Neural cell (in vitro differentiated cells): Measurements from ENCODE around the gene CETN2. TPM values are rescaled to one million over a fixed set of nuclear protein-coding genes. Genes with fewer than 3 reads are reported as not detected.

Experiments used
- H2AFZ ChIP-seq: fragments of 200-600, 300-800 bp; sonication (generic), shearing (Covaris generic); 2 replicates; pipeline ENCODE4 v1.6.0; 2014; ENCODE audit warnings: low read depth, mild to moderate bottlenecking, antibody characterized with exemption, low read length, moderate library complexity
- H3F3A ChIP-seq: fragments of 200-600 bp; shearing (Covaris generic); 2 replicates; pipeline ENCODE4 v1.6.1; 2016; ENCODE audit warnings: mild to moderate bottlenecking, moderate library complexity, mixed read lengths, antibody characterized with exemption, low read length; ENCODE audit not compliant: insufficient read depth, poor library complexity, severe bottlenecking
- H3K27ac ChIP-seq: fragments of 200-600, 300-800 bp; sonication (generic), shearing (Covaris generic); 2 replicates; pipeline ENCODE4 v1.5.1; 2014; ENCODE audit warnings: mild to moderate bottlenecking, low read length, moderate library complexity
- H3K27me3 ChIP-seq: fragments of 300-800, 200-600 bp; sonication (generic), shearing (Covaris generic); 2 replicates; pipeline ENCODE4 v1.6.0; 2014; ENCODE audit warnings: mild to moderate bottlenecking, low read depth, low read length, moderate library complexity; ENCODE audit not compliant: insufficient read depth
- H3K36me3 ChIP-seq: fragments of 300-800, 200-600 bp; sonication (generic), shearing (Covaris generic); 2 replicates; pipeline ENCODE4 v1.5.1; 2014; ENCODE audit warnings: mild to moderate bottlenecking, antibody characterized with exemption, low read length, moderate library complexity; ENCODE audit not compliant: insufficient read depth
- H3K4me2 ChIP-seq: fragments of 300-800, 200-600 bp; sonication (generic), shearing (Covaris generic); 2 replicates; pipeline ENCODE4 v1.6.0; 2014; ENCODE audit warnings: mild to moderate bottlenecking, low read length
- H3K4me3 ChIP-seq: fragments of 300-800, 200-600 bp; sonication (generic), shearing (Covaris generic); 2 replicates; pipeline ENCODE4 v1.5.1; 2014; ENCODE audit warnings: mild to moderate bottlenecking, low read length, moderate library complexity
- H3K79me2 ChIP-seq: fragments of 200-600 bp; shearing (Covaris generic); replicated peaks from 2 replicates; pipeline ENCODE4 v1.6.0; 2014; ENCODE audit warnings: mild to moderate bottlenecking, low read length, moderate library complexity; ENCODE audit not compliant: insufficient read depth
- H3K9ac ChIP-seq: fragments of 300-800, 200-600 bp; sonication (generic), shearing (Covaris generic); 2 replicates; pipeline ENCODE4 v1.6.1; 2016; ENCODE audit warnings: mild to moderate bottlenecking, low read length, mixed read lengths
- H3K9me2 ChIP-seq: fragments of 200-600 bp; shearing (Covaris generic); 2 replicates; pipeline ENCODE4 v1.6.1; 2016; ENCODE audit warnings: mild to moderate bottlenecking, low read length, mixed read lengths; ENCODE audit not compliant: insufficient read depth
- H3K9me3 ChIP-seq: fragments of 200-600, 300-800 bp; sonication (generic), shearing (Covaris generic); 2 replicates; pipeline ENCODE4 v1.6.1; 2016; ENCODE audit warnings: mild to moderate bottlenecking, mixed run types, low read length, moderate library complexity, mixed read lengths
- H4K20me1 ChIP-seq: fragments of 200-600 bp; shearing (Covaris generic); 2 replicates; pipeline ENCODE4 v1.6.1; 2016; ENCODE audit warnings: mild to moderate bottlenecking, mixed run types; ENCODE audit not compliant: insufficient read depth
- CTCF ChIP-seq: fragments of 450-650 bp; IDR thresholded peaks from 2 replicates; pipeline ENCODE4 v1.5.1; 2014; ENCODE audit warnings: antibody characterized with exemption, mild to moderate bottlenecking, moderate library complexity; ENCODE audit not compliant: poor library complexity, severe bottlenecking
- EZH2 ChIP-seq: fragments of 200-600, 300-800 bp; shearing (Covaris generic), sonication (generic); IDR thresholded peaks from 2 replicates; pipeline ENCODE4 v1.6.1; 2014; ENCODE audit warnings: antibody characterized with exemption, low read length, borderline replicate concordance, mild to moderate bottlenecking; ENCODE audit not compliant: insufficient read depth, poor library complexity, severe bottlenecking
- MXI1 ChIP-seq: fragments of 450-650 bp; conservative IDR thresholded peaks from 2 replicates; pipeline ENCODE4 v1.6.1; 2014; ENCODE audit warnings: antibody characterized with exemption, mild to moderate bottlenecking; ENCODE audit not compliant: poor library complexity, severe bottlenecking
- POLR2AphosphoS5 ChIP-seq: IDR thresholded peaks from 2 replicates; pipeline ENCODE4 v1.6.1; 2012
- RAD21 ChIP-seq: fragments of 450-650 bp; conservative IDR thresholded peaks from 2 replicates; pipeline ENCODE4 v1.6.1; 2014; ENCODE audit warnings: antibody characterized with exemption, mild to moderate bottlenecking, moderate library complexity
- REST ChIP-seq: IDR thresholded peaks from 2 replicates; pipeline ENCODE4 v1.6.1; 2012; ENCODE audit warnings: borderline replicate concordance
- SMC3 ChIP-seq: fragments of 450-650 bp; conservative IDR thresholded peaks from 2 replicates; pipeline ENCODE4 v1.6.1; 2014; ENCODE audit warnings: antibody characterized with exemption, mild to moderate bottlenecking, moderate library complexity; ENCODE audit not compliant: poor library complexity
- TAF1 ChIP-seq: IDR thresholded peaks from 2 replicates; pipeline ENCODE4 v1.6.1; 2012; ENCODE audit warnings: low read depth
- polyA minus RNA-seq: library from RNA; depleted of rRNA, polyadenylated mRNA; stranded (reverse); fragments of >200 nt; gene quantifications from 2 replicates; pipeline ENCODE4 v1.2.3, GENCODE V29; 2014
- polyA plus RNA-seq: library from polyadenylated mRNA; depleted of rRNA; stranded (reverse); fragments of >200 nt; gene quantifications from 2 replicates; pipeline ENCODE4 v1.2.3, GENCODE V29; 2014

Gene CETN2
- polyA plus RNA-seq (138 and 163 TPM in 2 replicates), polyA minus RNA-seq (37.0 and 48.3 TPM in 2 replicates)

- Histone ChIP-seq H3F3A (no peaks in the 10 kb centered on the region), H3K9ac (peak within 1 kb of the TSS; percentile 73), H3K4me3 (peak within 1 kb of the TSS; percentile 76), H3K27me3 (no peaks in the 10 kb centered on the region), H3K27ac (peak within 1 kb of the TSS; percentile 65), H3K36me3 (no peaks in the 10 kb centered on the region), H4K20me1 (no peaks in the 10 kb centered on the region), H3K79me2 (peaks cover 28% of the 10 kb centered on the region), H3K4me2 (peak within 1 kb of the TSS; percentile 73), H3K9me3 (no peaks in the 10 kb centered on the region), H2AFZ (peak within 1 kb of the TSS; percentile 40), H3K9me2 (no peaks in the 10 kb centered on the region)
- TF ChIP-seq MXI1 (peak; percentile 77), POLR2AphosphoS5 (peak; percentile 64), TAF1 (no peak), REST (no peak), RAD21 (peak; percentile 43), CTCF (peak; percentile 15)
Observed at GRCh38 chrX:152830312-152831305, at the start of gene CETN2, which contains the start of gene NSDHL. Gene CETN2 (minus strand): TSS chrX:152830757. CDS start chrX:152830710, 47 bp downstream. Gene NSDHL (plus strand): TSS chrX:152831063. CDS start chrX:152846325, 15,262 bp downstream.

- Histone ChIP-seq H3K27me3 (no peaks in the 10 kb centered on the region), H3K27ac (no peak overlapping the region), H3K79me2 (no peaks in the 10 kb centered on the region), H3K9ac (no peak overlapping the region), H3K36me3 (no peaks in the 10 kb centered on the region), H4K20me1 (no peaks in the 10 kb centered on the region), H3F3A (no peaks in the 10 kb centered on the region), H2AFZ (no peak overlapping the region), H3K9me2 (no peaks in the 10 kb centered on the region), H3K4me2 (no peak overlapping the region), H3K9me3 (no peaks in the 10 kb centered on the region), H3K4me3 (no peak overlapping the region)
- no peak for TF ChIP-seq TAF1
- TF ChIP-seq SMC3 = no peak
- TF ChIP-seq POLR2AphosphoS5 = no peak
- no peak for TF ChIP-seq MXI1
- TF ChIP-seq EZH2 = no peak
- no peak for TF ChIP-seq RAD21
- TF ChIP-seq REST = no peak
- TF ChIP-seq CTCF = no peak
Observed at GRCh38 chrX:152878976-152879755, 48.6 kb upstream of the CETN2 start.
